ENCODE results near the gene NPPA. TPM values are rescaled to one million over a fixed set of nuclear protein-coding genes. Genes with fewer than 3 reads are reported as not detected.
"Not testable (repeated sequence)": the region's sequence is repeated elsewhere in the genome, so short reads cannot be mapped to it uniquely, and the experiment has no call there.

NPPA gene
- total RNA-seq, 4 donors from 2014 or later, result 0.53 to 4.2 (median 1.9) TPM; not detected in 1

GRCh38 chr1:11805422-11806306 is 41.9 kb downstream of the NPPA start, which contains the start of the genes CLCN6 and MTHFR:
TSS of gene CLCN6 (plus strand) at chr1:11806191. CDS start at chr1:11806263, 72 bp downstream.
TSS of gene MTHFR (minus strand) at chr1:11805964. CDS start at chr1:11803116, 2,848 bp downstream.
- in situ Hi-C loops (cut with MboI; ENCODE audit: low sequenced_read_pairs in 4 of 4), result no loop called here

GRCh38 chr1:11804666-11805421 is 42.7 kb downstream of the NPPA start:
- H3K27me3 ChIP-seq, result no peaks in the 10 kb centered on the region
- H3K4me3 ChIP-seq, result peak overlapping the region; percentile 76 to 95 (median 84)
- peaks cover 0 to 33% of the 10 kb centered on the region in 2 donors for H3K36me3 ChIP-seq
- peak overlapping the region; percentile 92 to 99 (median 96) for H3K27ac ChIP-seq
- H3K9me3 ChIP-seq, result no peaks in the 10 kb centered on the region
- intact Hi-C loops (cut with DNase I; ENCODE audit: low total_unique reads), result loop anchor here (5.0 kb wide), 1 partner anchor 77 kb away; no protein-coding TSS in a partner anchor
- in situ Hi-C loops (cut with MboI; ENCODE audit: low sequenced_read_pairs in 4 of 4), result no loop called here
- TF ChIP-seq, protein P1, sequence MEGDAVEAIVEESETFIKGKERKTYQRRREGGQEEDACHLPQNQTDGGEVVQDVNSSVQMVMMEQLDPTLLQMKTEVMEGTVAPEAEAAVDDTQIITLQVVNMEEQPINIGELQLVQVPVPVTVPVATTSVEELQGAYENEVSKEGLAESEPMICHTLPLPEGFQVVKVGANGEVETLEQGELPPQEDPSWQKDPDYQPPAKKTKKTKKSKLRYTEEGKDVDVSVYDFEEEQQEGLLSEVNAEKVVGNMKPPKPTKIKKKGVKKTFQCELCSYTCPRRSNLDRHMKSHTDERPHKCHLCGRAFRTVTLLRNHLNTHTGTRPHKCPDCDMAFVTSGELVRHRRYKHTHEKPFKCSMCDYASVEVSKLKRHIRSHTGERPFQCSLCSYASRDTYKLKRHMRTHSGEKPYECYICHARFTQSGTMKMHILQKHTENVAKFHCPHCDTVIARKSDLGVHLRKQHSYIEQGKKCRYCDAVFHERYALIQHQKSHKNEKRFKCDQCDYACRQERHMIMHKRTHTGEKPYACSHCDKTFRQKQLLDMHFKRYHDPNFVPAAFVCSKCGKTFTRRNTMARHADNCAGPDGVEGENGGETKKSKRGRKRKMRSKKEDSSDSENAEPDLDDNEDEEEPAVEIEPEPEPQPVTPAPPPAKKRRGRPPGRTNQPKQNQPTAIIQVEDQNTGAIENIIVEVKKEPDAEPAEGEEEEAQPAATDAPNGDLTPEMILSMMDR (IDR thresholded peaks at IDR 0.05 in 4 of 5, conservative IDR thresholded peaks at IDR 0.05 in 1 of 5), result no peak
- no peak for TF ChIP-seq POLR2A (IDR thresholded peaks at IDR 0.05)
- H3K4me1 ChIP-seq, result peaks cover 60 to 65% of the 10 kb centered on the region in 2 donors
- DNase-seq, result peak in 1 of 2 donors; percentile 51
- ATAC-seq, result peak; percentile 0 to 13

More at GRCh38 chr1:11805422-11806306, 41.9 kb downstream of the NPPA start, which contains the start of the genes CLCN6 and MTHFR:
- Histone ChIP-seq H3K9me3 (no peaks in the 10 kb centered on the region), H3K36me3 (peaks cover 0 to 33% of the 10 kb centered on the region in 2 donors), H3K4me1 (peaks cover 57 to 63% of the 10 kb centered on the region in 2 donors), H3K27me3 (no peaks in the 10 kb centered on the region), H3K4me3 (peak within 1 kb of the TSS; percentile 82 to 95 (median 86)), H3K27ac (peak within 1 kb of the TSS; percentile 92 to 99 (median 96))
- ATAC-seq, result peak; percentile 72 to 73
- TF ChIP-seq, protein P1 (IDR thresholded peaks at IDR 0.05 in 4 of 5, conservative IDR thresholded peaks at IDR 0.05 in 1 of 5), result peak in 1 of 5 experiments; percentile 55
- peak; percentile 96 to 98 for TF ChIP-seq POLR2A (IDR thresholded peaks at IDR 0.05)
- intact Hi-C loops (cut with DNase I; ENCODE audit: low total_unique reads), result loop anchor here (1.0 to 2.0 kb wide), 2 partner anchors 69 to 103 kb away; partner anchors contain the start of gene AGTRAP
- peak; percentile 100 for DNase-seq

DNA sequence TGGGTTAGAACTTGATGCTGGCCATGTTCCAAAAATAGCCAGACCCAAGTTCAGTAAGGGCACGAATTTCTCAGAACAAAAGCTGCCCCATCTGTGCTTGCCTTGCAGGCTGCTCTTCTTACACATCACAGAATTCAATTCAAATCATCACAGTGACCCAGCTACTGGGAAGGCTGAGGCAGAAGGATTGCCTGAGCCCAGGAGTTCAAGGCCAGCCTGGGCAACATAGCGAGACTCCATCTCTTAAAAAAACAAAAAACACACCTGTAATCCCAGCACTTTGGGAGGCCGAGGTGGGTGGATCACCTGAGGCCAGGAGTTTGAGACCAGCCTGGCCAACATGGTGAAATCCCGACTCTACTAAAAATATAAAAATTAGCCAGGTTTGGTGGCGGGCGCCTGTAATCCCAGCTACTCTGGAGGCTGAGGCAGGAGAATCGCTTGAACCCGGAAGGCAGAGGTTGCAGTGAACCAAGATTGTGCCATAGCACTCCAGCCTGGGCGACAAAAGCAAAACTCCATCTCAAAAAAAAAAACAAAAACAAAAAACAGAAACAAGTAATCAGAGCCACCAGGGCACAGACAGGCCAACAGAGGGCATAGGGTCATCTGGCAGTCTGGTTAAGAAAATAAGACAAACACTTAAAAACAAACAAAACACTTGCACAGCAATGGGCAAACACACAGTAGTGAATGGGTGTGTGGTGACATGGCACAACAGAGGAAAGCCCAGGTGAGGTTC is 43.5 kb downstream of the NPPA start:
- DNase-seq; H3K27me3 ChIP-seq; H3K9me3 ChIP-seq; in situ Hi-C loops (cut with MboI; ENCODE audit: low sequenced_read_pairs in 4 of 4); ATAC-seq: not testable (repeated sequence)
- peak overlapping the region; percentile 92 to 99 (median 96) for H3K27ac ChIP-seq
- H3K4me1 ChIP-seq, result peaks cover 60 to 64% of the 10 kb centered on the region in 2 donors
- H3K4me3 ChIP-seq, result peak overlapping the region; percentile 76 to 95 (median 84)
- intact Hi-C loops (cut with DNase I; ENCODE audit: low total_unique reads), result loop anchor here (5.0 kb wide), 1 partner anchor 78 kb away; no protein-coding TSS in a partner anchor
- peaks cover 0 to 31% of the 10 kb centered on the region in 2 donors for H3K36me3 ChIP-seq

GRCh38 chr1:11802973-11803885 is 44.4 kb downstream of the NPPA start:
- intact Hi-C loops (cut with DNase I; ENCODE audit: low total_unique reads), result loop anchor here (1.0 to 5.0 kb wide), 2 partner anchors 11 to 79 kb away; no protein-coding TSS in a partner anchor

More at GRCh38 chr1:11802973-11803885, 44.4 kb downstream of the NPPA start:
- Histone ChIP-seq H3K36me3 (peaks cover 0 to 33% of the 10 kb centered on the region in 2 donors), H3K4me3 (peak overlapping the region; percentile 67 to 95 (median 78)), H3K27ac (peak overlapping the region; percentile 92 to 99 (median 96)), H3K9me3 (no peaks in the 10 kb centered on the region), H3K4me1 (peaks cover 54 to 55% of the 10 kb centered on the region in 2 donors), H3K27me3 (no peaks in the 10 kb centered on the region)
- in situ Hi-C loops (cut with MboI; ENCODE audit: low sequenced_read_pairs in 4 of 4), result no loop called here
- DNase-seq (peak; percentile 84 to 91), ATAC-seq (peak; percentile 31 to 36)
- TF ChIP-seq, protein P1 (IDR thresholded peaks at IDR 0.05 in 4 of 5, conservative IDR thresholded peaks at IDR 0.05 in 1 of 5), result no peak
- peak; percentile 74 to 80 for TF ChIP-seq POLR2A (IDR thresholded peaks at IDR 0.05)

All from gastrocnemius medialis (tissue), 4 donors.